K562 (cell line): ENCODE results near the gene MARCHF9.

Experiments used
- BACH1 ChIP-seq: fragments of 200-800 bp; sonication (Bioruptor generic); IDR thresholded peaks from 2 replicates; pipeline ENCODE4 v1.6.1; 2016; ENCODE audit warnings: missing genetic modification characterization, missing compliant biosample characterization
- EHMT2 ChIP-seq: fragments of 450-650 bp; IDR thresholded peaks from 2 replicates; pipeline ENCODE4 v1.6.1; 2018; ENCODE audit warnings: antibody characterized with exemption
- KLF6 ChIP-seq: fragments of 250-450 bp; sonication (Bioruptor Pico); IDR thresholded peaks from 2 replicates; pipeline ENCODE4 v1.4.0; 2020; ENCODE audit warnings: mild to moderate bottlenecking, moderate library complexity, borderline replicate concordance
- NFIC ChIP-seq: fragments of 450-650 bp; IDR thresholded peaks from 2 replicates; pipeline ENCODE4 v1.6.1; 2017; ENCODE audit warnings: mild to moderate bottlenecking, inconsistent platforms
- PCBP2 ChIP-seq: fragments of 200-400 bp; formaldehyde crosslinking; IDR thresholded peaks from 2 replicates; pipeline ENCODE4 v1.6.1; 2018; ENCODE audit warnings: low read length, low read depth, mild to moderate bottlenecking, moderate library complexity; ENCODE audit not compliant: poor library complexity, severe bottlenecking
- POLR2A ChIP-seq: fragments of 450-650 bp; conservative IDR thresholded peaks from 2 replicates; pipeline ENCODE4 v1.6.1; 2016
- POLR2AphosphoS2 ChIP-seq: IDR thresholded peaks from 2 replicates; pipeline ENCODE4 v1.6.1; 2012; ENCODE audit warnings: low read length, improper control_type of control experiment
- POU5F1 ChIP-seq: fragments of 150-350 bp; IDR thresholded peaks from 2 replicates; pipeline ENCODE4 v1.6.1; 2014; ENCODE audit warnings: borderline replicate concordance, low read length, low read depth, mild to moderate bottlenecking; ENCODE audit not compliant: partially characterized antibody
- SNIP1 ChIP-seq: fragments of 450-650 bp; IDR thresholded peaks from 2 replicates; pipeline ENCODE4 v1.7.1; 2017; ENCODE audit warnings: low read depth, mild to moderate bottlenecking
- ZNF75A ChIP-seq: fragments of 450-650 bp; formaldehyde crosslinking; IDR thresholded peaks from 2 replicates; pipeline ENCODE4 v1.4.0; 2020; ENCODE audit warnings: mild to moderate bottlenecking
- TF ChIP-seq, protein P1 (sequence below), 3 experiments: IDR thresholded peaks in 2 of 3; conservative IDR thresholded peaks in 1 of 3; 2 replicates each; pipeline ENCODE4 v1.5.1; 2011 to 2012; ENCODE audit warnings: low read length in 3 of 3, mild to moderate bottlenecking in 3 of 3, control low read depth in 2 of 3, improper control_type of control experiment in 1 of 3, inconsistent platforms in 1 of 3, low read depth in 1 of 3, mixed read lengths in 1 of 3, moderate library complexity in 1 of 3; ENCODE audit not compliant: insufficient read depth in 2 of 3

DNA sequence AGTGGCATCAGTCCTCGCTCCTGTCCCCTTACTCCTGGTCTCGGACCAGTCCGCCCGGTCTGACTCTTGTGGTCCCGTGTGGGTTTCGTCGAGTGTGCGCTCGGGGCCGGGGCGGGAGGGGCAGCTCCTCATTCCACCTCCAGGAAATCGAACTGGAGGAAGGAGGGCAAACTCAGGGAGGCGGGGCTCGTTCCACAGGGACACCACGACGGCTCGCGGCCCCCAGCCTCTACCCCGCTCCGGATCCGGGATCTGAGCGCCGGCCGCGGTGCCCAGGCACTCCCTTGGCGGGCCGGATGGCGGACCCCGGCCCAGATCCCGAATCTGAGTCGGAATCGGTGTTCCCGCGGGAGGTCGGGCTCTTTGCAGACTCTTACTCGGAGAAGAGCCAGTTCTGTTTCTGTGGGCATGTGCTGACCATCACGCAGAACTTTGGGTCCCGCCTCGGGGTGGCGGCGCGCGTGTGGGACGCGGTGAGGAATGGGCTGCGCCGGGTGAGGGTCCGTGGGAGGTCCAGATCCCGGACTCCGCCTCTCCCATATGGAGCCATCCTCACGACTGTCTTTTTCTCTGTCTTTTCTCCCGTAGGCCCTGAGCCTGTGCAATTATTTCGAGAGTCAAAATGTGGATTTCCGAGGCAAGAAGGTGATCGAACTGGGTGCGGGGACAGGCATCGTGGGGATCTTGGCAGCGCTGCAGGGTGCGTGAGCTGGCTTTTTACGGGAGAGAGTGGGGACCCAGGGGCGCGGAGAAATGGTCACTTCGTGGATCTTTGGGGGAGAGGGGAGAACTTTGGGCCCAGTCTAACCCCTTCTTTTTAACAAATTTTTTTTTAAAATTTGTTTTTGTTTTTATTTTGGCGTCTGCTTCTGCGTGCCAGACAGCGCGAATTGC is 17.8 kb downstream of the MARCHF9 start, which contains the start of gene EEF1AKMT3:
- TF ChIP-seq ZNF75A (CRISPR knock-in tag) (no peak), SNIP1 (no peak), PCBP2 (no peak), POU5F1 (no peak), POLR2AphosphoS2 (no peak), KLF6 (CRISPR knock-in tag) (no peak), NFIC (no peak; the same call in 1 of the 2 replicates), EHMT2 (no peak), POLR2A (no peak), BACH1 (no peak)
- TF ChIP-seq, protein P1, sequence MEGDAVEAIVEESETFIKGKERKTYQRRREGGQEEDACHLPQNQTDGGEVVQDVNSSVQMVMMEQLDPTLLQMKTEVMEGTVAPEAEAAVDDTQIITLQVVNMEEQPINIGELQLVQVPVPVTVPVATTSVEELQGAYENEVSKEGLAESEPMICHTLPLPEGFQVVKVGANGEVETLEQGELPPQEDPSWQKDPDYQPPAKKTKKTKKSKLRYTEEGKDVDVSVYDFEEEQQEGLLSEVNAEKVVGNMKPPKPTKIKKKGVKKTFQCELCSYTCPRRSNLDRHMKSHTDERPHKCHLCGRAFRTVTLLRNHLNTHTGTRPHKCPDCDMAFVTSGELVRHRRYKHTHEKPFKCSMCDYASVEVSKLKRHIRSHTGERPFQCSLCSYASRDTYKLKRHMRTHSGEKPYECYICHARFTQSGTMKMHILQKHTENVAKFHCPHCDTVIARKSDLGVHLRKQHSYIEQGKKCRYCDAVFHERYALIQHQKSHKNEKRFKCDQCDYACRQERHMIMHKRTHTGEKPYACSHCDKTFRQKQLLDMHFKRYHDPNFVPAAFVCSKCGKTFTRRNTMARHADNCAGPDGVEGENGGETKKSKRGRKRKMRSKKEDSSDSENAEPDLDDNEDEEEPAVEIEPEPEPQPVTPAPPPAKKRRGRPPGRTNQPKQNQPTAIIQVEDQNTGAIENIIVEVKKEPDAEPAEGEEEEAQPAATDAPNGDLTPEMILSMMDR (IDR thresholded peaks at IDR 0.05 in 2 of 3, conservative IDR thresholded peaks at IDR 0.05 in 1 of 3; ENCODE audit: insufficient read depth in 2 of 3, low read depth in 1 of 3, low read length in 3 of 3) = no peak
